Testis (tissue), 2 donors: ENCODE data around the gene ZFC3H1.

ENCODE experiments used
- CTCF ChIP-seq, 3 experiments: fragments of 450-650 bp in 2 of 3; fragments of 200-600 bp in 1 of 3; sonication (generic) in 1 of 3; IDR thresholded peaks; one replicate each; pipeline ENCODE4 v1.5.1; 2016 to 2019; ENCODE audit warnings: antibody characterized with exemption in 3 of 3, mild to moderate bottlenecking in 2 of 3, moderate library complexity in 1 of 3
- POLR2A ChIP-seq: fragments of 450-650 bp; IDR thresholded peaks from one replicate; pipeline ENCODE4 v1.6.1; 2017; ENCODE audit warnings: antibody characterized with exemption, mild to moderate bottlenecking, moderate library complexity

- TF ChIP-seq POLR2A (no peak), CTCF (IDR thresholded peaks at IDR 0.05) (no peak)
These were observed 20.4 kb upstream of the ZFC3H1 start for GRCh38 chr12:71684081-71684480.
